Fibroblast of lung (primary cell): ENCODE measurements around the gene KIF13A.

ENCODE experiments used
- CTCF ChIP-seq, 2 donors: IDR thresholded peaks in 1 of 2; conservative IDR thresholded peaks in 1 of 2; 1 replicate in 1 of 2; 2 replicates in 1 of 2; pipeline ENCODE4 v1.5.1; 2011 to 2012; ENCODE audit warnings: low read length in 2 of 2, control low read depth in 1 of 2, inconsistent platforms in 1 of 2, low read depth in 1 of 2, mild to moderate bottlenecking in 1 of 2
- EZH2 ChIP-seq: IDR thresholded peaks from 2 replicates; pipeline ENCODE4 v1.5.1; 2012; ENCODE audit warnings: low read length, control low read depth, mild to moderate bottlenecking; ENCODE audit errors: missing control alignments

- TF ChIP-seq CTCF (conservative IDR thresholded peaks at IDR 0.05 in 1 of 2, IDR thresholded peaks at IDR 0.05 in 1 of 2; ENCODE audit: low read depth in 1 of 2, low read length in 2 of 2) (no peak), EZH2 (no peak)
Observed at GRCh38 chr6:17998442-17998841, 11.0 kb upstream of the KIF13A start.
